Epithelial cell of proximal tubule (primary cell): Measurements from ENCODE around the gene BBS2. TPM values are rescaled to one million over a fixed set of nuclear protein-coding genes. Genes with fewer than 3 reads are reported as not detected.

Experiments used
- DNase-seq: peaks from one replicate; pipeline ENCODE4 v3.0.0-alpha.2; 2011; ENCODE audit warnings: low read depth
- H3K4me3 ChIP-seq: 2 replicates; pipeline ENCODE4 v1.5.1; 2011; ENCODE audit warnings: low read depth, mild to moderate bottlenecking, low read length
- total RNA-seq: library from RNA; depleted of rRNA; stranded (reverse); fragments of >200 nt; gene quantifications from 2 replicates; pipeline ENCODE4 v1.2.3, GENCODE V29; 2015
- TF ChIP-seq, protein P1 (sequence below): conservative IDR thresholded peaks from 2 replicates; pipeline ENCODE4 v1.5.1; 2012; ENCODE audit warnings: low read depth, mild to moderate bottlenecking, low read length

Gene BBS2
- total RNA-seq, 1 donor from 2014 or later, result 75.3 TPM

DNA sequence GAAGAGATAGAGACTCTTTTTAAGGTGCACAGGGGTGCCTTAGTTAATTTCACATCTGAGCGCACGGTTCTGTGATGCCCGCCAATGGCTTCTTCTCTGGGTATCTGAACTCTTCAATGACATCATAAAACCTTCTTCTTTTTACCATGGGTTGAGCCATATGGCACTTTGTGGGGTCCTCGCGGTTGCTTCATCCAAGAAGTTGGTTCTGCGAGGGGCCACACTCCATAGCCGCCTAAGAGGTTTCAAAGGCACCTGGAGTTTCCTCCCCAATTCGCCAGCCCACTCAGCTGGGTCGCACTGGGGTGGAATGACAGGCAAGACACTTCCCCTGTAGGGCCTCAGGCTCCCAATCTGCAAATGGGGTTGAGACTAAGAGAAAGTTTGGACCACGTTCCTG lies 34.6 kb upstream of the BBS2 start:
- H3K4me3 ChIP-seq, result no peak overlapping the region
- TF ChIP-seq, protein P1, sequence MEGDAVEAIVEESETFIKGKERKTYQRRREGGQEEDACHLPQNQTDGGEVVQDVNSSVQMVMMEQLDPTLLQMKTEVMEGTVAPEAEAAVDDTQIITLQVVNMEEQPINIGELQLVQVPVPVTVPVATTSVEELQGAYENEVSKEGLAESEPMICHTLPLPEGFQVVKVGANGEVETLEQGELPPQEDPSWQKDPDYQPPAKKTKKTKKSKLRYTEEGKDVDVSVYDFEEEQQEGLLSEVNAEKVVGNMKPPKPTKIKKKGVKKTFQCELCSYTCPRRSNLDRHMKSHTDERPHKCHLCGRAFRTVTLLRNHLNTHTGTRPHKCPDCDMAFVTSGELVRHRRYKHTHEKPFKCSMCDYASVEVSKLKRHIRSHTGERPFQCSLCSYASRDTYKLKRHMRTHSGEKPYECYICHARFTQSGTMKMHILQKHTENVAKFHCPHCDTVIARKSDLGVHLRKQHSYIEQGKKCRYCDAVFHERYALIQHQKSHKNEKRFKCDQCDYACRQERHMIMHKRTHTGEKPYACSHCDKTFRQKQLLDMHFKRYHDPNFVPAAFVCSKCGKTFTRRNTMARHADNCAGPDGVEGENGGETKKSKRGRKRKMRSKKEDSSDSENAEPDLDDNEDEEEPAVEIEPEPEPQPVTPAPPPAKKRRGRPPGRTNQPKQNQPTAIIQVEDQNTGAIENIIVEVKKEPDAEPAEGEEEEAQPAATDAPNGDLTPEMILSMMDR, result no peak
- DNase-seq, result no peak

- H3K4me3 ChIP-seq, result no peak overlapping the region
- DNase-seq, result no peak
- TF ChIP-seq, protein P1, result no peak
Measured at GRCh38 chr16:56551796-56552738, 32.2 kb upstream of the BBS2 start.

GRCh38 chr16:56549744-56550385 lies 30.0 kb upstream of the BBS2 start:
- H3K4me3 ChIP-seq, result no peak overlapping the region
- no peak for DNase-seq
- TF ChIP-seq, protein P1, result no peak

GRCh38 chr16:56549161-56549560 lies 29.3 kb upstream of the BBS2 start:
- DNase-seq, result no peak
- no peak overlapping the region for H3K4me3 ChIP-seq
- TF ChIP-seq, protein P1, result no peak

- DNase-seq, result no peak
- no peak overlapping the region for H3K4me3 ChIP-seq
- TF ChIP-seq, protein P1, result no peak
Measured at GRCh38 chr16:56547949-56548567, 28.2 kb upstream of the BBS2 start.

DNA sequence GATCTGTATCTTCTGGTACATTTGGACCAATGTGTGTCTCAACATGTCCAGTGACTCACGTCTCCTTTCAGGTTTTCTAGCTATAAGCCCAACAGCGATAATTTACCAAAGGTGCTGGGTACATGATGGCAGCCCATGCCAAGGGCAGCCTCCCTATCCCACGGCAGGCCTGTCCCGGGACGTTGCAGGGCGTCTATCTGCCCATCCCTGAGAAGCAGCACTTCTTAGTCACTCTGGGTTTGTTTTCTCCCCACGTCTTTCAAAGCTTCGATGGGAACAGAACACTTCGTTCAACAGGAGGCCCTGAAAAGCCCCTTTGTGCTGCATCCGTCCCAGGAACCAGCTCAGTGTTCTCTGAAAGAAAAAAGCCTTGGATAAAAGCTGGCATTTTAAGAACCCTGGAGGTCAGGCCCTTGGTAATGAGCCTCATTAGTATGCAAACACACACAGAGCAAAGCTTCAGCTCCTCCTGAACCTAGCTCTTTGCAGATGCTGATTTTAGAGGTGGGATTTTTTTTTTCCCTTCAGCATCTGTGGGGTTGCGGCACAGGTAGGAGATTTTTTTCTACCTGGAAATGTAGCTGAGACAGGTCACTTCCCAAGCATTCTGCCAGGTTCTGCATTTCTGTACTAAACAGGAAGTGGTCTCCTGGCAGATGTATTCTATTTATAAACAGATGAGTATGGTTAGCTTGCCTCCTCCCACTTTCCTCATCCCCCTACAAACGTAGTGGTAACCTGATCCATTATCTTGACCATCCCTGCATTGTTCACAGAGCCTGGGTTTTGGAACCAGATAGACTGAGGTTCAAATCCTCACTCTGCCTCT lies 27.5 kb upstream of the BBS2 start:
- H3K4me3 ChIP-seq, result no peak overlapping the region
- DNase-seq, result no peak
- TF ChIP-seq, protein P1, result no peak
